Right lung (tissue), 5 donors: Measurements from ENCODE around the gene FOXJ2. TPM values are rescaled to one million over a fixed set of nuclear protein-coding genes. Genes with fewer than 3 reads are reported as not detected.
A peak's percentile ranks its signal among the peaks of the same experiment; 100 is the strongest.
"Not testable (repeated sequence)": the region's sequence is repeated elsewhere in the genome, so short reads cannot be mapped to it uniquely, and the experiment has no call there.

ENCODE experiments used
- DNase-seq, 2 donors: peaks; one replicate each; pipeline ENCODE4 v3.0.0-alpha.2; 2013
- polyA plus RNA-seq, 5 donors: library from polyadenylated mRNA; unstranded; fragments of 120-200 nt; gene quantifications; one replicate each; pipeline versions ENCODE4 v1.2.1 to v1.2.3, GENCODE V29; 2013; ENCODE audit warnings: inconsistent platforms in 1 of 5, low replicate concordance in 1 of 5; ENCODE audit not compliant: insufficient read length in 5 of 5, insufficient read depth in 1 of 5

FOXJ2 gene
- polyA plus RNA-seq, 5 donors = 21.8 to 26.8 (median 24.7) TPM

GRCh38 chr12:8027856-8028255 lies 4.7 kb upstream of the FOXJ2 start:
- DNase-seq = no peak

- DNase-seq = no peak
Observed at GRCh38 chr12:8028267-8028666, 4.2 kb upstream of the FOXJ2 start.

DNA sequence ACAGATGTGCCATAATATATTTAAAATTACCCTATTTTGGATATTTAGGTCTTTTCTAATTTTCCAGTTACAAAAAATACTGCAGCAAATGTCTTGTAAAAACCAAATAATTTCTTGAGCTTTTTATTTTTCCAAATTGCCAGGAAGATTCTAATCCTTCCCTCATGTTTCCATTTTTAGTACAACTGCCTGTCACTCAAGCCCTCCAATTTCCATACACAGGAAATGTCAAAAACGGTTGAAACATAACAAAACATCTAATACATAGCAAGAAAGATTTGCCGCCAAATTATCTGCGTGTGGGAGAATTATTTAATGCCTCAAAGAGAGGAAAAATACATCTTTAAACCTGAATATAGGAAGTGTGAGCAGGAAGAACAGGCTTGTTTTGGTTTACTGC lies 2.3 kb upstream of the FOXJ2 start:
- no peak for DNase-seq

DNA sequence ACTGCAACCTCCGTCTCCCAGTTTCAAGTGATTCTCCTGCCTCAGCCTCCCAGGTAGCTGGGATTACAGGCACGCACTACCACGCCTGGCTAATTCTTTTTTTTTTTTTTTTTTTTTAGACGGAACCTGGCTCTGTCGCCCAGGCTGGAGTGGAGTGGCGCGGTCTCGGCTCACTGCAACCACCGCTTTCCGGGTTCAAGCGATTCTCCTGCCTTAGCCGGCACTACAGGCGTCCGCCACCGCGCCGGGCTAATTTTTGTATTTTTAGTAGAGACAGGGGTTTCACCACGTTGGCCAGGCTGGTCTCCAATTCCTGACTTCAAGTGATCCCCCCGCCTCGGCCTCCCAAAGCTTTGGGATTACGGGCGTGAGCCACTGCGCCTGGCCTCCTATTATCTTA lies 1.5 kb upstream of the FOXJ2 start:
- DNase-seq = not testable (repeated sequence)

GRCh38 chr12:8031872-8032241 lies 659 bp upstream of the FOXJ2 start:
- DNase-seq = no peak

- DNase-seq = peak; percentile 36 to 57
Observed at GRCh38 chr12:8033153-8034044, 883 bp downstream of the FOXJ2 start.

DNA sequence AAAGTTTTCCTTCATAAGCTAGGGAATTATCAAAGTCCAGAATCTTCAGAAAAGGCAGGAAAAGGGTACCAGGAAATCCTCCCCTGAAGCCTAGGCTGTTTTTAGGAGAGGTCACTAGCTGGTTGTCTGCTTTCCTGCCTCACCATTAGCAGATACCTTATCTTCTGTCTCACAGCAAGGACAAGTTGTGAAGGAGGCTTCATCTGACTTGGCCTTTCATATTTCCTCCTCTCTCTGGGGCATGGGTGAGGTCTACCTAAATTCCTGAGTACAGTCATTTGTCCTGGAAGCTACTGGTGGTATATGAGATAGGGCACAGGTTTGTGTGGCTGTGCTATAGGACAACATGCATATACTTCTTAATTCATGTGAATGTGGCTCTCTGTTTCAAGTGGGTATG lies 2.3 kb downstream of the FOXJ2 start:
- DNase-seq = no peak

- DNase-seq = no peak
Observed at GRCh38 chr12:8035440-8036010, 3.0 kb downstream of the FOXJ2 start.

- no peak for DNase-seq
Observed at GRCh38 chr12:8036346-8036745, 3.8 kb downstream of the FOXJ2 start.

DNA sequence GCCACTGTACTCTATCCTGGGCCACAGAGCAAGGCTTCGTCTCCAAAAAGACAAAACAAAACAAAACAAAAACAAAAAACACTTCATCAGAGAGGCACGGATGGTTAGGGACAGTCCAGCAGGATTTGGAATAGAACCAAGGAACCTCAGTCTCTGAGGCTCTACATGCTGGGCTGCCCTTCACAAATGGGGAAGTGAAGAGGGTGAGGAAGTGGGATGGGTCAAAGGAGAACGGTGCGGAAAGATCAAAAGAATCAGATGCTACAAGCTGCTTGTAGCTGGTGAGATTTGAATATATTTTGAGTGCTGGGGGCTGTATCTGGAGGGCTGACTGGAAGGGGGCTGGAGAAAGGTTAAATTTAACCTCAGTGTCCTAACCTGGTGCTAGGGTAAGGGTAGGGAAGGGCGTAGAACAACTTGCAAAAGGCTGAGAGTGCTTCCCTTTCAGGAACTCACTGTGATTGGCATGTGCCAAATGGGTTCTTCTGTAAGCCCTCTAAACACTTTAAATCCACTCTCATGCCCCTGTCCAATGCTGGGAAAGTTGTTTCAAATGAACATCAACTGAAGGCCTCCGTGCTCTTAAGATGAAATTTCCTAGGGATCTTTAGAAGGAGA lies 4.6 kb downstream of the FOXJ2 start:
- DNase-seq = no peak

- no peak for DNase-seq
Observed at GRCh38 chr12:8037947-8038346, 5.4 kb downstream of the FOXJ2 start.

DNA sequence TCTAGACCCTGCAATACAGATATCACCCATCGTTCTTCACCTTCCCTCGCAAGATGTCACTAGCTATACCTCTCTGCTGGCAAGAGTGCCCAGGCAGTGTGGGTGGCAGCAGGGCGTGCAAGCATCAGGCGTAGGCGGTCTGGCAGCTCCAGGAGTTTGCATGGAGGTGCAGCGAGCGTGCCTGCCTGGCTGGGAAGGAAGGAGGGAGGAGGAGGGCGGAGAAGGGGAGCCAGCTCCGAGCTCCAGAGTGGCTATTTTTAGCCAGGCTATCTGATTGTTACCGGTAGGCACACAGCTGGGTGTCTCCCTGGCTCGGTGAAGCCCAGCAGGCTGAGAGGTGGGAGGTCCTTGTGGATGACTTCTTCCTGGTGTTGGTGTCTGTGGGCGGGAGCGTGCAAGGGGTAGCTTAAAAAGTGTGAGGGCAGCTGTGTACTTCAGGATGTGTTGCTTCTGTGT lies 6.2 kb downstream of the FOXJ2 start:
- DNase-seq = no peak

GRCh38 chr12:8040791-8041190 lies 8.3 kb downstream of the FOXJ2 start:
- peak; percentile 61 for DNase-seq

GRCh38 chr12:8045952-8046944 lies 13.7 kb downstream of the FOXJ2 start:
- DNase-seq = peak; percentile 54 to 68

DNA sequence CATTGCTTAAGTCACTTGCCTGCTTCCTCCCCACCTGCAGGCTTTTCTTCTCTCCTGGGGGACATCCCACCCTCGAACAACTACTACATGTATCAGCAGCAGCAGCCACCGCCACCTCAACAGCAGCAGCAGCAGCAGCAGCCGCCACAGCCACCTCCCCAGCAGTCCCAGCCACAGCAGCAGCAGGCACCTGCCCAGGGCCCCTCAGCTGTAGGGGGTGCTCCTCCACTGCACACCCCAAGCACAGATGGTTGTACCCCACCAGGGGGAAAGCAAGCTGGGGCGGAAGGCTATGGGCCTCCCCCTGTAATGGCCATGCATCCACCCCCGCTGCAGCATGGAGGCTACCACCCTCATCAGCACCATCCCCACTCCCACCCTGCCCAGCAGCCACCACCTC lies 15.3 kb downstream of the FOXJ2 start:
- DNase-seq = no peak

GRCh38 chr12:8048906-8049305 lies 16.4 kb downstream of the FOXJ2 start:
- DNase-seq = no peak

DNA sequence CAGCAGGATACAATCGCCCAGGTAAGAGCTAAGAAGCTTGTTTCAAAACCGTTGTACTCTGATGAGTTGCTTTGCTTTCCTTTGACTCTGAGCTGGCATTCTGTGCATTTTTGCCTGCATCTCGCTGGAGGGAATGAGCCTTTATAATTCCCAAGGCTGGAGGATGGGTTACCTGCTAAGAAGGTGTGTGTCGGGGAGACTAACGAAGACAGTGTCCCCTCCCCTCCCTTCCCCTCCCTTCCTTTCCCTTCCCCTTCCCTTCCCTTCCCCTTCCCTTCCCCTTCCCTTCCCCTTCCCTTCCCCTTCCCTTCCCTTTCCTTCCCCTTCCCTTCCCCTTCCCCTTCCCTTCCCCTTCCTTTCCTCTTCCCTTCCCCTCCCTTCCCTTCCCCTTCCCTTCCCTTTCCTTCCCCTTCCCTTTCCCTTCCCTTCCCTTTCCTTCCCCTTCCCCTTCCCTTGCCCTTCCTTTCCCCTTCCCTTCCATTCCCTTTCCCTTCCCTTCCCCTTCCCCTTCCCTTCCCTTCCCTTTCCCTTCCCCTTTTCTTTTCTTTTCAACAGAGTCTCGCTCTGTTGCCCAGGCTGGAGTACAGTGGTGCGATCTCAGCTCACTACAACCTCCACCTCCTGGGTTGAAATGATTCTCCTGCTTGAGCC lies 18.2 kb downstream of the FOXJ2 start:
- DNase-seq = no peak

GRCh38 chr12:8052679-8053078 lies 20.2 kb downstream of the FOXJ2 start:
- DNase-seq = no peak

DNA sequence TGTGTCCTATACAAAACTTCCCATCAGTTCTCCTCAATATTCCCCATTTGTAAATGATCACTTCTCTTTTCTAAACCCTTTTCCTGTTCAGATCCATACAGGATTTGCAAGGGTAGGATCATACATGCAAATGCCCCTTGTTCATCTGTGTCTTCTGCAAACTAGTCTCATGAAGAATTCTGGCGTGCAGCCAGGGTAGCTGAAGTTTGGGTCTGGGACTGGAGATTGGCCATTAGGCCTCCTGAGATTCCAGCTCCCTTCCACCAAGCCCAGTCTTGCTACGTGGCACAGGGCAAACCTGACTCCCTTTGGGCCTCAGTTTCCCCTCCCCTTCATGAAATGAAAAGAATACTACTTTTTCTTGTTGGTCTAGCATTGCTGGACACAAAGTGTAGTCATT lies 22.3 kb downstream of the FOXJ2 start:
- DNase-seq = no peak

- no peak for DNase-seq
Observed at GRCh38 chr12:8057306-8057705, 24.8 kb downstream of the FOXJ2 start.

DNA sequence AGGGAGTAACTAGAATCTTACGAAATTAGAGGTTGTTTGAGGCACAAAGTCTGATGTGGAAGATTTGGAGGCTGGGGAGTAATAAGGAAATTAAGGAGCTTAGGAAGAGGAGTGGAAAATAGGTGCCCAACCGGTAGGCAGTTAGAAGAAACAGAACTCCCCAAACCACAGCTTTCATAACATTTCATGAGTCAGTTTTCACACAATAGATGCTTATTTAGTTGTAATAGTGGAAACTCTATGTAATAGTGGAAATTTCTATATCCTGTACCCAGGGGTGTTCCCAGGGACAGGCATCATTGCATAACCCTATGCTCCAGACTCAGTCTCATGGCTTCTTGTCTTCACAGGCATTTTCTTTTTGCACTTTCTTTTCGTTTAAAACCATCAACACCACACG lies 25.3 kb downstream of the FOXJ2 start:
- DNase-seq = no peak
